Gastroesophageal sphincter (tissue), 3 donors: ENCODE data around the gene PRKAG2.

Source experiments
- EP300 ChIP-seq: sonication (generic); formaldehyde crosslinking; IDR thresholded peaks from one replicate; pipeline ENCODE4 v1.6.1; 2017; ENCODE audit warnings: antibody characterized with exemption, mild to moderate bottlenecking
- POLR2A ChIP-seq, 2 donors: fragments of 450-650 bp; IDR thresholded peaks; one replicate each; pipeline ENCODE4 v1.6.1; 2017; ENCODE audit warnings: antibody characterized with exemption in 2 of 2, mild to moderate bottlenecking in 2 of 2, moderate library complexity in 1 of 2
- POLR2AphosphoS5 ChIP-seq: sonication (generic); formaldehyde crosslinking; IDR thresholded peaks from one replicate; pipeline ENCODE4 v1.6.1; 2017; ENCODE audit warnings: antibody characterized with exemption
- TF ChIP-seq, protein P1 (sequence below), 4 experiments: fragments of 200-600 bp in 2 of 4; fragments of 450-650 bp in 2 of 4; sonication (generic) in 1 of 4; IDR thresholded peaks; one replicate each; pipeline ENCODE4 v1.5.1; 2017 to 2019; ENCODE audit warnings: antibody characterized with exemption in 4 of 4, mild to moderate bottlenecking in 2 of 4, moderate library complexity in 2 of 4

DNA sequence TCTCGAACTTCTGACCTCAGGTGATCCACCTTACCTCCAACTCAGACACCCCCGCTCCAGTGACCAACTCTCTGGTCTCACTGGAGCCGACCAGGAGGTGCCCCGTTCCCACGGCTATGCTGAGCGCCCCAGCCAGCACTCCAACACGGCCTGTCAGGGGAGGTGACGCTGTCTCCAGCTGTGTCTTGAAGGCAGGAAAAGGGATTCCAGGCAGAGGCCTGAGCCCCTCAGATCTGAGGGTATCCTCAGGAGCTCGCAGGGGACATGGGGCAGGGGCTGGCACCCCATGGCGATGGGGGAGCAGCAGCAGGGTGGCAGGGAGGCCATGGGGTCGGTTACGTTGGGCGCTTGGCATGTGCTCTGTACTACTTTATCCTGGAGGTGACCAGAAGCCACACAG, 262.9 kb downstream of the PRKAG2 start:
- TF ChIP-seq, protein P1, sequence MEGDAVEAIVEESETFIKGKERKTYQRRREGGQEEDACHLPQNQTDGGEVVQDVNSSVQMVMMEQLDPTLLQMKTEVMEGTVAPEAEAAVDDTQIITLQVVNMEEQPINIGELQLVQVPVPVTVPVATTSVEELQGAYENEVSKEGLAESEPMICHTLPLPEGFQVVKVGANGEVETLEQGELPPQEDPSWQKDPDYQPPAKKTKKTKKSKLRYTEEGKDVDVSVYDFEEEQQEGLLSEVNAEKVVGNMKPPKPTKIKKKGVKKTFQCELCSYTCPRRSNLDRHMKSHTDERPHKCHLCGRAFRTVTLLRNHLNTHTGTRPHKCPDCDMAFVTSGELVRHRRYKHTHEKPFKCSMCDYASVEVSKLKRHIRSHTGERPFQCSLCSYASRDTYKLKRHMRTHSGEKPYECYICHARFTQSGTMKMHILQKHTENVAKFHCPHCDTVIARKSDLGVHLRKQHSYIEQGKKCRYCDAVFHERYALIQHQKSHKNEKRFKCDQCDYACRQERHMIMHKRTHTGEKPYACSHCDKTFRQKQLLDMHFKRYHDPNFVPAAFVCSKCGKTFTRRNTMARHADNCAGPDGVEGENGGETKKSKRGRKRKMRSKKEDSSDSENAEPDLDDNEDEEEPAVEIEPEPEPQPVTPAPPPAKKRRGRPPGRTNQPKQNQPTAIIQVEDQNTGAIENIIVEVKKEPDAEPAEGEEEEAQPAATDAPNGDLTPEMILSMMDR (IDR thresholded peaks at IDR 0.05), result no peak
- TF ChIP-seq POLR2A (IDR thresholded peaks at IDR 0.05) (no peak), EP300 (no peak), POLR2AphosphoS5 (no peak)
